Right lobe of liver (tissue), 6 donors: Measurements from ENCODE around the gene NLGN1. TPM values are rescaled to one million over a fixed set of nuclear protein-coding genes. Genes with fewer than 3 reads are reported as not detected.

Experiments used
- ATAC-seq, 4 donors: fragments of 200-7000 bp; cut with Tn5 transposase; one replicate each; pipeline ENCODE4 v1.9.1; 2020; ENCODE audit warnings: mild to moderate bottlenecking in 4 of 4, moderate library complexity in 4 of 4
- DNase-seq, 3 donors: peaks; one replicate each; pipeline ENCODE4 v3.0.0-alpha.2; 2020
- H3K27ac ChIP-seq, 3 donors: fragments of 200-600 bp; one replicate each; pipeline ENCODE4 v1.8.0; 2022
- H3K27me3 ChIP-seq, 2 donors: fragments of 200-600 bp; one replicate each; pipeline ENCODE4 v1.8.0; 2022
- H3K36me3 ChIP-seq, 4 donors: fragments of 200-600 bp; sonication (generic) in 1 of 4; one replicate each; pipeline versions ENCODE4 v1.5.1 to v1.8.0; 2017 to 2022; ENCODE audit warnings: control low read depth in 1 of 4
- H3K4me1 ChIP-seq, 4 donors: fragments of 200-600 bp; sonication (generic) in 1 of 4; one replicate each; pipeline versions ENCODE4 v1.5.1 to v1.8.0; 2017 to 2022; ENCODE audit warnings: control low read depth in 1 of 4
- H3K4me3 ChIP-seq, 3 donors: fragments of 200-600 bp; one replicate each; pipeline ENCODE4 v1.8.0; 2022
- H3K9me3 ChIP-seq, 4 donors: fragments of 200-600 bp; sonication (generic) in 1 of 4; one replicate each; pipeline versions ENCODE4 v1.5.1 to v1.8.0; 2017 to 2022; ENCODE audit warnings: control low read depth in 1 of 4
- CTCF ChIP-seq, 4 donors: fragments of 200-600 bp in 3 of 4; fragments of 450-650 bp in 1 of 4; IDR thresholded peaks; one replicate each; pipeline versions ENCODE4 v1.5.1 to v1.8.0; 2016 to 2022; ENCODE audit warnings: antibody characterized with exemption in 4 of 4, mild to moderate bottlenecking in 2 of 4
- POLR2A ChIP-seq: fragments of 450-650 bp; IDR thresholded peaks from one replicate; pipeline ENCODE4 v1.6.1; 2017; ENCODE audit warnings: antibody characterized with exemption, mild to moderate bottlenecking
- whole genome bisulfite sequencing: methylation state at CpG from one replicate; pipeline ENCODE4 v1.1.6; 2018; ENCODE audit warnings: low coverage, low lambda C conversion rate; ENCODE audit not compliant: insufficient coverage; ENCODE audit errors: missing lambda C conversion rate; 5-methylcytosine and 5-hydroxymethylcytosine counted together
- intact Hi-C, 2 donors: fragments of 100-400 bp; cut with DNase I; formaldehyde crosslinking; loops; one replicate each; pipeline versions ENCODE4 v1.11.2 to v1.14.1; 2022
- small RNA-seq, 2 experiments: library from RNA; depleted of rRNA; stranded (forward); fragments of <200 nt; gene quantifications; one replicate each; pipeline ENCODE3, GENCODE V24; 2016
- total RNA-seq, 6 experiments: library from RNA; depleted of rRNA in 2 of 6; stranded (reverse); fragments of >200 nt in 2 of 6; fragmentation: NEBNext Ultra II Directional in 3 of 6; extraction: Animal tissue kit (Norgen Biotek cat#: 25700) in 3 of 6; gene quantifications; one replicate each; pipeline versions ENCODE4 v1.1.0 to v1.2.4, GENCODE V29; 2016 to 2023
- donor health status: DM: no; HTN: yes; CAD: no.
- donor health status: DM: no; HTN: no; CAD: no.
- donor health status: DM: no; HTN: no; CAD: no.
- donor health status: DM: no; HTN: yes; CAD: no.
- donor health status: DM: no; HTN: yes; CAD: no.

Gene NLGN1
- total RNA-seq, 6 experiments from 2014 or later, result 0.02 to 0.12 TPM; not detected in 4

- WGBS, result 56% methylated on average over 1 of the region's 1 CpG
- Histone ChIP-seq H3K36me3 (no peaks in the 10 kb centered on the region), H3K27me3 (no peaks in the 10 kb centered on the region), H3K4me1 (no peaks in the 10 kb centered on the region), H3K9me3 (no peaks in the 10 kb centered on the region), H3K27ac (no peak overlapping the region), H3K4me3 (no peak overlapping the region)
- TF ChIP-seq POLR2A, result no peak
- TF ChIP-seq CTCF (IDR thresholded peaks at IDR 0.05), result no peak
- intact Hi-C loops, result no loop called here
- ATAC-seq (no peak), DNase-seq (no peak)
These were observed 937.8 kb downstream of the NLGN1 start for GRCh38 chr3:174335324-174335723.

- DNase-seq (no peak), ATAC-seq (no peak)
- Histone ChIP-seq H3K27me3 (no peaks in the 10 kb centered on the region), H3K4me1 (no peaks in the 10 kb centered on the region), H3K36me3 (no peaks in the 10 kb centered on the region), H3K4me3 (no peak overlapping the region), H3K27ac (no peak overlapping the region), H3K9me3 (no peaks in the 10 kb centered on the region)
- TF ChIP-seq POLR2A, result no peak
- TF ChIP-seq CTCF (IDR thresholded peaks at IDR 0.05), result no peak
- intact Hi-C loops, result no loop called here
These were observed 938.4 kb downstream of the NLGN1 start for GRCh38 chr3:174335910-174336309.

Small RNA genes lying within 50 kb of the gene (small RNA-seq; reads per million reads assigned to genes)
- gene RN7SKP234, result 0 to 0.13 reads per million in 2 experiments
